Activated T-cell treated with anti-CD3 and anti-CD28 coated beads, Interleukin-2, amount 50 U/mL, for 72 hours (primary cell): ENCODE results near the gene PEAK1. TPM values are rescaled to one million over a fixed set of nuclear protein-coding genes. Genes with fewer than 3 reads are reported as not detected.
A peak's percentile ranks its signal among the peaks of the same experiment; 100 is the strongest.

Experiments used
- ATAC-seq, 2 donors: fragments of 150-1000 bp; cut with Tn5 transposase; replicated peaks in 1 of 2; 2 replicates each; pipeline ENCODE4 v1.10.0; 2021; ENCODE audit warnings: moderate library complexity in 2 of 2, mild to moderate bottlenecking in 1 of 2
- DNase-seq, 2 donors: peaks; one replicate each; pipeline ENCODE4 v3.0.0; 2021 to 2022; ENCODE audit warnings: mixed read lengths in 1 of 2
- H3K27ac Mint-ChIP-seq: one replicate; pipeline ENCODE4 v1.8.0; 2022; ENCODE audit warnings: mild to moderate bottlenecking, moderate library complexity, mixed read lengths
- H3K27me3 Mint-ChIP-seq: one replicate; pipeline ENCODE4 v1.8.0; 2022; ENCODE audit warnings: low read depth, mixed read lengths
- H3K36me3 Mint-ChIP-seq, 2 donors: one replicate each; pipeline ENCODE4 v1.8.0; 2022; ENCODE audit warnings: mixed read lengths in 2 of 2, mild to moderate bottlenecking in 1 of 2; ENCODE audit not compliant: insufficient read depth in 2 of 2
- H3K4me1 Mint-ChIP-seq: one replicate; pipeline ENCODE4 v1.8.0; 2022; ENCODE audit warnings: low read depth, mixed read lengths
- H3K4me3 Mint-ChIP-seq, 2 donors: one replicate each; pipeline ENCODE4 v1.8.0; 2022; ENCODE audit warnings: mild to moderate bottlenecking in 2 of 2, mixed read lengths in 2 of 2, moderate library complexity in 2 of 2
- H3K9me3 Mint-ChIP-seq, 2 donors: one replicate each; pipeline ENCODE4 v1.8.0; 2022; ENCODE audit warnings: mixed read lengths in 2 of 2
- total RNA-seq, 2 donors: library from RNA; stranded (reverse); gene quantifications; one replicate each; pipeline ENCODE4 v1.2.3, GENCODE V29; 2022

PEAK1 gene
- total RNA-seq, 2 donors from 2014 or later = 33.6 to 45.7 TPM

GRCh38 chr15:77097921-77098320 is 322.0 kb downstream of the PEAK1 start:
- Mint-ChIP-seq H3K27ac (no peak overlapping the region), H3K9me3 (no peaks in the 10 kb centered on the region), H3K36me3 (no peaks in the 10 kb centered on the region), H3K4me3 (no peak overlapping the region), H3K27me3 (no peaks in the 10 kb centered on the region), H3K4me1 (no peaks in the 10 kb centered on the region)
- ATAC-seq = no peak
- DNase-seq = no peak

- ATAC-seq = no peak
- no peak for DNase-seq
- Mint-ChIP-seq H3K4me3 (no peak overlapping the region), H3K27ac (no peak overlapping the region), H3K4me1 (no peaks in the 10 kb centered on the region), H3K9me3 (no peaks in the 10 kb centered on the region), H3K27me3 (no peaks in the 10 kb centered on the region), H3K36me3 (no peaks in the 10 kb centered on the region)
Measured at GRCh38 chr15:77097248-77097721, 322.6 kb downstream of the PEAK1 start.

GRCh38 chr15:77096541-77096940 is 323.4 kb downstream of the PEAK1 start:
- Mint-ChIP-seq H3K36me3 (no peaks in the 10 kb centered on the region), H3K4me1 (no peaks in the 10 kb centered on the region), H3K4me3 (no peak overlapping the region), H3K27me3 (no peaks in the 10 kb centered on the region), H3K27ac (no peak overlapping the region), H3K9me3 (no peaks in the 10 kb centered on the region)
- DNase-seq = no peak
- no peak for ATAC-seq

GRCh38 chr15:77096138-77096537 is 323.8 kb downstream of the PEAK1 start:
- Mint-ChIP-seq H3K27ac (no peak overlapping the region), H3K27me3 (no peaks in the 10 kb centered on the region), H3K36me3 (no peaks in the 10 kb centered on the region), H3K4me1 (no peaks in the 10 kb centered on the region), H3K4me3 (no peak overlapping the region), H3K9me3 (no peaks in the 10 kb centered on the region)
- DNase-seq (no peak), ATAC-seq (no peak)

- Mint-ChIP-seq H3K4me3 (no peak overlapping the region), H3K27me3 (no peaks in the 10 kb centered on the region), H3K36me3 (no peaks in the 10 kb centered on the region), H3K4me1 (no peaks in the 10 kb centered on the region), H3K9me3 (no peaks in the 10 kb centered on the region), H3K27ac (no peak overlapping the region)
- DNase-seq (peak in 1 of 2 donors; percentile 16), ATAC-seq (no peak)
Measured at GRCh38 chr15:77094397-77095030, 325.4 kb downstream of the PEAK1 start.

GRCh38 chr15:77093436-77093835 is 326.5 kb downstream of the PEAK1 start:
- Mint-ChIP-seq H3K4me3 (no peak overlapping the region), H3K27ac (no peak overlapping the region)

GRCh38 chr15:77091097-77091496 is 328.8 kb downstream of the PEAK1 start:
- Mint-ChIP-seq H3K36me3 (no peaks in the 10 kb centered on the region), H3K9me3 (no peaks in the 10 kb centered on the region)

More at GRCh38 chr15:77093436-77093835, 326.5 kb downstream of the PEAK1 start:
- no peak for ATAC-seq
- DNase-seq = no peak
- H3K27me3 Mint-ChIP-seq = no peaks in the 10 kb centered on the region
- no peaks in the 10 kb centered on the region for H3K36me3 Mint-ChIP-seq
- no peaks in the 10 kb centered on the region for H3K9me3 Mint-ChIP-seq
- H3K4me1 Mint-ChIP-seq = no peaks in the 10 kb centered on the region

GRCh38 chr15:77087213-77087612 is 332.7 kb downstream of the PEAK1 start:
- DNase-seq (no peak), ATAC-seq (no peak)
- H3K27ac Mint-ChIP-seq = no peak overlapping the region
- H3K36me3 Mint-ChIP-seq = no peaks in the 10 kb centered on the region
- no peaks in the 10 kb centered on the region for H3K9me3 Mint-ChIP-seq
- peaks cover 32% of the 10 kb centered on the region for H3K4me1 Mint-ChIP-seq
- H3K27me3 Mint-ChIP-seq = peaks cover 5% of the 10 kb centered on the region
- no peak overlapping the region for H3K4me3 Mint-ChIP-seq

More at GRCh38 chr15:77091097-77091496, 328.8 kb downstream of the PEAK1 start:
- ATAC-seq = no peak
- no peak overlapping the region for H3K4me3 Mint-ChIP-seq
- no peaks in the 10 kb centered on the region for H3K4me1 Mint-ChIP-seq
- no peaks in the 10 kb centered on the region for H3K27me3 Mint-ChIP-seq
- no peak for DNase-seq
- H3K27ac Mint-ChIP-seq = no peak overlapping the region

GRCh38 chr15:77085297-77085696 is 334.6 kb downstream of the PEAK1 start:
- Mint-ChIP-seq H3K4me3 (peak overlapping the region in 1 of 2 donors; percentile 18), H3K27me3 (peaks cover 5% of the 10 kb centered on the region), H3K4me1 (peaks cover 40% of the 10 kb centered on the region), H3K36me3 (no peaks in the 10 kb centered on the region), H3K9me3 (no peaks in the 10 kb centered on the region), H3K27ac (no peak overlapping the region)
- DNase-seq (no peak), ATAC-seq (peak; percentile 46 to 60)

- no peaks in the 10 kb centered on the region for H3K9me3 Mint-ChIP-seq
- H3K4me1 Mint-ChIP-seq = peaks cover 40% of the 10 kb centered on the region
- ATAC-seq (no peak), DNase-seq (no peak)
- H3K27me3 Mint-ChIP-seq = peaks cover 5% of the 10 kb centered on the region
- no peak overlapping the region for H3K4me3 Mint-ChIP-seq
- H3K27ac Mint-ChIP-seq = no peak overlapping the region
- H3K36me3 Mint-ChIP-seq = no peaks in the 10 kb centered on the region
Measured at GRCh38 chr15:77084436-77084835, 335.5 kb downstream of the PEAK1 start.

- DNase-seq = peak; percentile 57 to 63
- Mint-ChIP-seq H3K36me3 (no peaks in the 10 kb centered on the region), H3K4me1 (peaks cover 40% of the 10 kb centered on the region), H3K27ac (peak overlapping the region; percentile 72), H3K9me3 (no peaks in the 10 kb centered on the region), H3K27me3 (peaks cover 5% of the 10 kb centered on the region), H3K4me3 (peak overlapping the region; percentile 74 to 79)
- ATAC-seq = peak; percentile 89 to 91
Measured at GRCh38 chr15:77083381-77084160, 336.3 kb downstream of the PEAK1 start.

- Mint-ChIP-seq H3K4me1 (peaks cover 40% of the 10 kb centered on the region), H3K27ac (no peak overlapping the region), H3K4me3 (peak overlapping the region; percentile 11 to 29), H3K27me3 (peaks cover 5% of the 10 kb centered on the region), H3K9me3 (no peaks in the 10 kb centered on the region), H3K36me3 (no peaks in the 10 kb centered on the region)
- DNase-seq = no peak
- ATAC-seq = peak in 1 of 2 donors; percentile 17
Measured at GRCh38 chr15:77081971-77082370, 337.9 kb downstream of the PEAK1 start.

GRCh38 chr15:77076323-77076915 is 343.5 kb downstream of the PEAK1 start:
- H3K27me3 Mint-ChIP-seq = no peaks in the 10 kb centered on the region
- H3K36me3 Mint-ChIP-seq = no peaks in the 10 kb centered on the region
- ATAC-seq = no peak
- no peak overlapping the region for H3K4me3 Mint-ChIP-seq
- no peaks in the 10 kb centered on the region for H3K9me3 Mint-ChIP-seq
- DNase-seq = no peak
- H3K4me1 Mint-ChIP-seq = peaks cover 8% of the 10 kb centered on the region
- H3K27ac Mint-ChIP-seq = no peak overlapping the region
